8988T (cell line): Measurements from ENCODE around the gene COQ8A.
"Not testable (repeated sequence)": the region's sequence is repeated elsewhere in the genome, so short reads cannot be mapped to it uniquely, and the experiment has no call there.

Experiments
- DNase-seq: peaks from one replicate; pipeline ENCODE4 v3.0.0; 2011

COQ8A gene

GRCh38 chr1:226953175-226953800, 13.2 kb downstream of the COQ8A start:
- no peak for DNase-seq

DNA sequence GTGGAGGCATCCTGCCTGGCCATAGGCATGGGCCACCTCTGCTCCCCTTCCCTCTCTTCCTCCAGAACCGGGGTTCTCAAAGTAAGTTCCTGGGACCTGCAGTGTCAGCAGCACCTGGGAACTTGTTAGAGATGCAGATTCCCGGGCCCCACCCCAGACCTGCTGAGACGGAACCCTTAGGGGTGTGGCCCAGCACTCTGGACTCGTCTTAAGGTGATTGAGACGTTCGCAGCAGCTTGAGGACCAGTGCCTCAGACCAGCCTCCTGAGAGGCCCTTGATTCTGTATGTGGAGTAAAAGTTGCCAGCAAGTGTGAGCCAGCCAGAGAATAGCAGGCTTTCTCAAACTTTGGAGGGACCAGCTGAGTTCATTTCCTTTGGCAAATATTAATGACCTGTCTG, 14.2 kb downstream of the COQ8A start:
- DNase-seq: no peak

DNA sequence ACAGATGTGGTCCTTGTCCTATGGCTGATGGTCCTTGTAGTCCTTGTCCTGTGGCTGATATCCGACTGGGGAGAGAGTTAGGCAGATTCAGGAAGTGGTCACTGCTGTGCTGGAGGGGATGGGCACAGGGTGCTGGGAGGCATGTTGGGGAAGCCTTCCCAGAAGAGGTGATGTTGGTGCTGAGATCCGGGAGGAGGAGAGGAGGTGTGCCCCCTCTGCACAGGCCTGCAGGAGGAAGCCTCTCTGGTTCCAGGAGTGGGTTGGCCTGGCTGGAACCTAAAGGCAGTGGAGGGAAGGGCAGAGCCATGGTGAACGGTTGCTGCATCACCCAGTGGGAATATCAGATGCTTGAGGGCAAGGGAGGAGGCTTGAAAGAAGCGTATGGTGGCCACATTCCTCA, 14.7 kb downstream of the COQ8A start:
- DNase-seq: no peak

DNA sequence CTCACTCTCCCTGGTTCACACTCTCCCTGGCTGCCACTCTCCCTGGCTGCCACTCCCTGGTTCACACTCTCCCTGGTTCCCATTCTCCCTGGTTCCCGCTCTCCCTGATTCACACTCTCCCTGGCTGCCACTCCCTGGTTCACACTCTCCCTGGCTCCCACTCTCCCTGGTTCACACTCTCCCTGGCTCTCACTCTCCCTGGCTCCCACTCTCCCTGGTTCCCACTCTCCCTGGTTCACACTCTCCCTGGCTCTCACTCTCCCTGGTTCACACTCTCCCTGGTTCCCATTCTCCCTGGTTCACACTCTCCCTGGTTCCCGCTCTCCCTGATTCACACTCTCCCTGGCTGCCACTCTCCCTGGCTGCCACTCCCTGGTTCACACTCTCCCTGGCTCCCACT, 15.8 kb downstream of the COQ8A start:
- not testable (repeated sequence) for DNase-seq

GRCh38 chr1:226956942-226957713, 17.0 kb downstream of the COQ8A start:
- no peak for DNase-seq

DNA sequence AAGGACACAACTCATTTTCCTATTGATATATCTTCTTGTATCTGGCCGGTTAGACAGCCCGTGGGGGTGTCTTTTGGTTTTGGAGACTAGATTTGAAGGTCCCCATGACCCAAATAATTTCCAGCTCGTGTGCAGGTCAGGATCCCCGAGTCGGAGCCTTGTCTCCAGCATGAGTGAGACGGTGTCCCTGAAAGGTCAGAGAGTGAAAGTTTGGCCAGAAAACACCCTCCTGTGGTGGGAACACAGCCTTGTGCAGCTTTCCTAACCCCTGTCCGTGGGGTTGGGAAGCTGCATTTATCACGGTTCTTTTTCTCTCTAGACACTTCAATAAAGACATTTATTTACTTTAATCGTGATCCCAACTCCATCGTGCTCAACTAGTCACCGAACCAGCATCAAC, 17.6 kb downstream of the COQ8A start:
- DNase-seq: no peak

GRCh38 chr1:226958300-226958699, 18.2 kb downstream of the COQ8A start:
- no peak for DNase-seq

DNA sequence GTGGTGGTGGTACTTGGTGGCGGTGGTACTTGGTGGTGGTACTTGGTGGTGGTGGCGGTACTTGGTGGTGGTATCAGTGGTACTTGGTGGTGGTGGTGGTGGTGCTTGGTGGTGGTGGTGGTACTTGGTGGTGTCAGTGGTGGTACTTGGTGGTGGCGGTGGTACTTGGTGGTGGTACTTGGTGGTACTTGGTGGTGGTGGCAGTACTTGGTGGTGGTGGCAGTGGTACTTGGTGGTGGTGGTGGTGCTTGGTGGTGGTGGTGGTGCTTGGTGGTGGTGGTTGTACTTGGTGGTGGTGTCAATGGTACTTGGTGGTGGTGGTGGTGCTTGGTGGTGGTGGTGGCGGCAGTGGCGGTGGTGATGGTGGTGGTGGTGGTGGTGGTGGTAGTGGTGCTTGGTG, 20.2 kb downstream of the COQ8A start:
- no peak for DNase-seq

- DNase-seq: no peak
These were observed 21.1 kb downstream of the COQ8A start for GRCh38 chr1:226960944-226961765.

GRCh38 chr1:226962421-226963391, 22.6 kb downstream of the COQ8A start:
- no peak for DNase-seq

DNA sequence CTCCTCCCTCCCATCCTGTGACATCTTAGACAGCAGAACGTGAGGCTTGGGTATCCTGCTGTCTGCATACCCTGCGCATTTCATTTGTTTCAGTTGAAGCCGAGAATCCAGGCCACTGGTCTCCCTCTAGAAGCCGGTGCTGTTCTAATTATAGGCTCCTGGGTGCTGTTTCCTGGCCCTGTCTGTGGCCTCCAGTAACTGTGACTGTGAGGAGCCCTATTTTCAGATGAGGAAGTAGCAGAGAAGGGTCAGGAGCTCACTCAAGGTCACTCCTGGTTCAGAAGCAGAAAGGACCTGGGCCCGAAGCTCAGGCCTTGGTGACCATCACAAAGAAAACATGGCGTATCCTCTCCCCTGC, 24.0 kb downstream of the COQ8A start:
- DNase-seq: no peak

GRCh38 chr1:226964611-226965486, 24.8 kb downstream of the COQ8A start:
- no peak for DNase-seq

DNA sequence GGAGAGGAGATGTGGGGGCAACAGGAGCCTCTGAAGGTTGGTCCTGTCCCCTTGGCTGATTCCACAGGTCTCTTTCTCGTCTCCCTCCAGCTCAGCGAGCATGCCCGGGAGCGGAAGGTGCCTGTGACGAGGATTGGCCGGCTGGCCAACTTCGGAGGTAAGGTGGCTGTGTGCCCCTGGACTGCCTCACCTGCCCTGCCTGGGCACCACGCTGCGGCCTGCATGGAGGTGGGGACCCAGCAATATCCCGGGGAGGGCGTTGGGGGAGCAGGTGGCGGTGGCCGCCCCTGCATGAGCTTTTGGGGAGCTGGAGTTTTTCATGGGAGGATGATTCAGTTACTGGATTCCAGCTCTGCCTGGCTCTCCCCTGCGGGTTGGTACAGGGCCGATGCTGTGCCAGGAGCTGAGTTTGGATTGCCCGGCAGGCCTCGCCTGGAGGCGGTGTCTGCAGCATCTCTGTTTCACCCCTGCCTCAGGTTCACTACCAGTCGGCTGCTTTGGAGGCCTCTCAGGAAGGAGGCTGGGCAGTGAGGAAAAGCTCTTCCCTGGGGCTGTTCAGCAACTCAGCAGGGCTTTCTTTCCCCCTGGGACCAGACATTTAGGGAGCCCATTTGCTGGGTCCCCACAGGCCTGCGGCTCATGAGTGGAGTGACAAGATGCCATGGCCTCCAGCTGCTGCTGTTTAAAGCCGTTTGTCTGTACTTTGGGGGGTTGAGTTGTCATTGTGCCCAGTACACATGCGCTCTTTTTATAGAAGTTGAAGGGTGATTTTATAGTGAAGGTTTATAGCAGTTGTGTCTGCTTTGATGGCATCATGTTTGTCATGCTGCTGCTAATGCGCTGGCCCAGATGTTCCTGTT, 25.7 kb downstream of the COQ8A start:
- DNase-seq: no peak

GRCh38 chr1:226966683-226967082, 26.6 kb downstream of the COQ8A start:
- DNase-seq: no peak

DNA sequence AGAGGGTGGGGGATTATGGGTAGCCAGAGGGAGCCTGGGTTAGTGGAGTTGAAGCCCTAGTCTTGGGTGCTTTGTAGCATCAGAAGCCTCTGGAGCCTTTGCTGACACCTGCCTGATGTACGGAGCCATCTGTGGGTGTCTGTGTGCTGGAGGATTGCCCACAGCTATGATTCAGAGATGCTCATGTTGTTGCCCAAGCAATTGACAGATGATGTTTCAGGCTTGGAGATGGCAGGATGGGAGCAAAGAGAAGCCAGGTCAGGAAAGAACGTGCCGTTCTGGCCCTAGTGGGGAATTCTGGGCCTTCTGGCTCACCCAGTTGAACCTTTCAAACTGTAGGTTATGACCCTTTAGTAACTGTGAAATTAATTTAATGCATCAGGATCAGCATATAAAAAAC, 27.6 kb downstream of the COQ8A start:
- DNase-seq: no peak

DNA sequence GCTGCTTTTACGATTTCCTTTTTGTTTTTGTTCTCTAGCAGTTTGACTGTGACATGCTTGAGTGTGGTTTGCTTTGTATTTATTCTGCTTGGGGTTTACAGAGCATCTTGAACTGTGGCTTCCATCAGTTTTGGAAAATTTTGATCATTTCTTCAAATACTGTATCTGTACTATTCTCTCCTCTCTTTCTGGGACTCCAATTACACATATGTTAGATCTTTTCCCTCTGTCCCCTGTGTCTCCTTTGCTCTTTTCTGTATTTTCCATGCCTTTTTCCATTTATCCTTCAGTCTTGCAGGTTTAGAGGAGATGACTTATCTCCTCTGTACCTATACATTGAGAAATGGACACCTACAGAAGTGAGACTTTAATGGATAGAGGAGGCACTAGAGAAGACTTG, 31.7 kb downstream of the COQ8A start:
- no peak for DNase-seq

- DNase-seq: no peak
These were observed 32.8 kb downstream of the COQ8A start for GRCh38 chr1:226972931-226973330.

DNA sequence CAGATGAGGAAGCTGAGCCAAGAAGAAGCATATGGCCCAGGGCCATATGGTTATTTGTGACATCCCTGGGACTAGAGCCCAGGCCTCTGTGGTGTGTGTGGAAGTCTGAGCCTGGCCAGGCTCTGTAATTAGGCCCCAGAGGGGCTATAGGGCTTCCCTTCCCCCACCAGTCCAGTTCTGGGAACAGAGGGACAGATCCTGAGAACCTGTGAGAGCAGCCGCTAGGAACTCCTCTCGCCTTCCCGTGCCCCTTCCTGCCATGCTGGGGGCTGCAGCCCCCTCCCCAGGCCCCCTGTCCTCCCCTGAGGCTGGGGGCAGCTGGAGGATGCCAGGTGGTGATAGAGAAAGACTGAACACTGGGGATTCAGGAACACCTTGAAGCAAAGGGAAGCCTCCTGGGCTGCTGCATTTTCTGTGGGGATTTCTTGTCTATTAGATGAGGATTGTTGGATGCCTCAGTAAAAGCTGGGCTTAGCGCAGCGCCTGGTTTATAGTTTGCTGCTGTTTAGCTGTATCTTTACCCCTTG, 33.3 kb downstream of the COQ8A start:
- DNase-seq: no peak

DNA sequence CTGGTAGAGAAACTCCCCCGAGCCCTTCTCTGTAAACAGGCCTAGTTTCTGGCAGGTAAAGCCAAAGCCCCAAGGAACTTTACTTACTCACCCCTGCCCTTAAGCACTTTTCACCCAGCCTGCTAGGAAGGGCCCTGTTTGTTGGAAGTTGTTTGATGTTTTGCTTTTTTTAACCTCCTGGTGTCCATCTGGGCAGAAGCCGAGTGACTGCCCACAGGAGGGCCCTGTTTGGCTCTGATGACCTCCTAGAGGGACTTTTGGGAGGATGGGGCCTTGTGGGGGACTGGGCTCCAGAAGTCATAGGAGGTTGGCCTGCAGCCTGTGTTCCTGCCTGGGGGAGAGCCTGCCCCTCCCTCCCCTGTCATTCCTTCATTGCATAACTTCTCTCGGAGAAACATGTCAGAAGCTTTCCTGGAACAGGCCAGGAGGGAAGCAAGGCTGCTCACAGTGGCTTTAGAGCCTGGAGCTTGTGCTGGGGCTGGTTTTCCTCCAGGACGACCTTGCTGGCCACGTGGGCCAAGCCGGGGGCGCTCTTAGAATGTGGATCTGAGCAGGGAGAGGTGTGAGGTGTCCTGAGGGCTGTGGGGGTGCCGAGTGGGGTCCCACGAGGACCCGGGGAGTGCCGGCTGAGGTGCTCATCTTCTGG, 33.9 kb downstream of the COQ8A start:
- DNase-seq: no peak
